ENCODE data around the gene TBC1D8. TPM values are rescaled to one million over a fixed set of nuclear protein-coding genes. Genes with fewer than 3 reads are reported as not detected.
A peak's percentile ranks its signal among the peaks of the same experiment; 100 is the strongest.
"Not testable (repeated sequence)": the region's sequence is repeated elsewhere in the genome, so short reads cannot be mapped to it uniquely, and the experiment has no call there.

Gene TBC1D8
- total RNA-seq, 1 donor from 2014 or later = 47.8 TPM

DNA sequence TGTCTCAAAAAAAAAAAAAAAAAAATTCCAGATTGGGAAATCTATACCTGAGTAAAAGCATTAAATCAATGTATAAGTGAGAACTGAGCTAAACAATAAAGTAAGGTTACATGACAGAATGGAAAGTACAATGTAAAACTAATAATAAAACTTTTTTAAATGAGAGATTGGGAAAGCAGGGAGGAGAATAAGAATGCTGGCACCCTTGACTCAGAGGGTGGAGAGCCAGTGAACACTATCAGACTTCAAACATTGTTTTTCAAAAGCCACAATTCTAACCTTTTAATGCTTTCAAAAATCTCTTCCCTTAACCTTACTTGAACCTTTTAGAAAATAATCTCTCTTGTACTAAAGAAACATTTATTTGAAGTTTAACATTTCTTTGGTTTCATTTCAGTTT is 63.5 kb downstream of the TBC1D8 start:
- ATAC-seq (no peak), DNase-seq (no peak)
- intact Hi-C loops (cut with micrococcal nuclease) = no loop called here

DNA sequence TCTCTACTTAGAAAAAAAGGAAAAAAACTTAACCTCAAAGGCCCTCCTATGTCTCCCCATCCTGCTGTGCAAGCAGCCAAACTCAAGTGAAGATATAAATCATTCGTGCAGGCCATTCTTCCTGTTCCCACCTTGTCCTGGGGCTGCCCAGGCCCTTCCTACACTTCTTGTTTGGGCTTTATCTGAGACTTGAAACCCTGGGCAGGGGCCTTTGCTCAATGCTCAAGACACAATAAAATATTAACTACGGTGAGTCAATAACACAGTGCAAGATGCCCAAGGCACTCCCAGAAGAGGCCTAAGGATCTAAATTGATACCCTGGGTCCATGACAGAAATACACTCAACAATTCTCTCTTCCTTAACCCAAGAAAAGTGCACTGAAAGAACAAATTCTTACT is 67.6 kb downstream of the TBC1D8 start:
- intact Hi-C loops (cut with micrococcal nuclease) = no loop called here
- DNase-seq (no peak), ATAC-seq (no peak)

DNA sequence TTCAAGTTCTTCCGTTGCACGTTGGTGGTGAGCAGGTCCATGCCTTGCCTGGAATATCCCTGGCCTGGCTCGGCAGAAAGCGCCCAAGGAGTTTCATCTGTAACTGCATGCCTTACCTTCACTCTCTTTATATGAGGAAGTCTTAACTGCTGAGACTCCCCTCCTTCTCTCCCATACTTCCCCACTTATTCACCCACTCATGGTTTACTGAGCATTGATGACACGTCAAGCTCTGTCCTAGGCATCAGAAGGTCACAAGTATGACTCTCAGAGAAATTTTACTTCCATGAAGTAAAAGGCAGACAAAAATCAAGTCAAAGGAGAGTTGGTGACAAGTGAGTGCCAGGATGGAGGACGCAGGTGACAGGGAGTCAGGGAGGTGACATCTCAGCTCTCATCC is 68.2 kb downstream of the TBC1D8 start:
- no peak for DNase-seq
- no peak for ATAC-seq

DNA sequence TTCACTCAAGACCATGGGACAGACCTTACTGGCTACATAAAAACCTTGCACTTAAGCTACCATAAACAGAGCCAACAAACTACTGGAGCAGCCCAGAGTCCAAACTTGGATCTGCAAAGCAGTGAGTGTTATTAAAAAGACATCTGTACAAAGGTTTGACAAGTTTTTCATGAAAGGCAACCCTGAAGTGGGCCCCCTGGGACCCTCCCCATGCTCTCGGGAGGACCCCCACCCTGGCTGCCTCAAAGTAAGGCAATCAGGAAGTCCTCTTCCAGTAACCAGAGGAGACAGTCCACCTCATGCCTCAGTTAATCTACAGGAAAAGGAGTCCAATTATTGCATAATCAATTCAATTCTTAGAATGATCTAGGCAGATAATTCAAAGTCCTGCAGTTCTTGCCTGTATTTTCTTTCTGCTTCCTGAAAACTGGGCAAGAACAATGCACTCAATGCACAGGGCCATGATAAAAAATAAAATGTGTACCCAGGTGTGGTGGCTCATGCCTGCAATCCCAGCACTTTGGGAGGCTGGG is 69.7 kb downstream of the TBC1D8 start:
- intact Hi-C loops (cut with micrococcal nuclease) = no loop called here
- ATAC-seq = no peak
- no peak for DNase-seq

More for the DNA sequence above, 68.2 kb downstream of the TBC1D8 start:
- intact Hi-C loops (cut with micrococcal nuclease) = no loop called here

DNA sequence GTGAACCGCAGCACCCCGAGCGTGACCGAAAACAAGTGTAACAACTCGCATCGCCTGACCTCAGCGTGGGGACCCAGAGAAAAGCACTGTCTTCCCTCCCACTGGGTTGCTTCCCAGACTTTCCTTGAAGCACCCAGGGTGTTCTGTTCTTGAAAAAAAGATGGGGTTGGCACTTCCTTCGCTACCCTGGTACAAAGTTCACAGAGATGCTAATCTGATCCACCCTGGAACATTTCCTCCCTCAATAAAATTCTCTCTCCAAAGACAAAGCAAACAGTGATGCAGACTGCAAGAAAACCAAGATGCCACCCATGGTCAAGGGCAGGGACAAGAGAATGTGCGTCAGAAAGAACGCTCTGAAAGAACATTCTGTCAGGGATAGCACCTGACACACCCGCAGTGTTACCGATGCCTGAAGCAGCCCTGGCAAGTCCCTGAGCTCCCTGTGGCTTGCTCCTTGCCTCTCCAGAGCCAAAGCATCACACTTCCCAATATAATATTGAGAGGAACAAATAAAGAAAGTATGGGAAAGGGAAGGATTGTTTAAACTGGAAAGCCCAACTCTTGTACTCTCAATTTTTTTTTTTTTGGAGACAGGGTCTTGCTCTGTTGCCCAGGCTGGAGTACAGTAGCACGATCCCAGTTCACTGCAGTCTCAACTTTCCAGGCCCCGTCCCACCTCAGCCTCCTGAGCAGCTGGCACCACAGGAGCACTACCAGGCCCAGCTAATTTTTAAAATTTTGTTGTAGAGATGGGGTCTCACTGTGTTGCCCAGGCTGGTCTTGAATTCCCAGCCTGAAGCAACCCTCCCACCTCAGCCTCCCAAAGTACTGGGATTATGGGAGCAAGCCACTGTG is 70.7 kb downstream of the TBC1D8 start:
- no peak for DNase-seq
- intact Hi-C loops (cut with micrococcal nuclease) = no loop called here
- peak; percentile 26 for ATAC-seq

DNA sequence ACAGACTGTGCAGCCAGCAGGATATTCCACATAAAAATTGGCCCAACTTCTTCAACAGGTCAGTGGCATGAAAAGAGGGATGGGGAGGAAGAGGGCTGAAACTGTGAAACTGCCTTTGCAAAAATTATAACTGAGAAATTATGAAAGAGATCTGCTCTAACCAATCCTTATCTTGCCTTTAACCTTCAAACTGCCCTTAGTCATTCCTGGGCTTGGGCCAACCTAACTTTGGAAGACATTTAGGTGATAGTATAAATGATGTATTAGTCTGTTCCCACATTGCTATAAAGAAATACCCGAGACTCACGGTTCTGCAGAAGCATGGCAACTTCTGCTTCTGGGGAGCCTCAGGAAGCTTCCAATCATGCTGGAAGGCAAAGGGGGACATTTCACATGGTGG is 74.6 kb downstream of the TBC1D8 start:
- no peak for DNase-seq
- peak; percentile 73 for ATAC-seq
- intact Hi-C loops (cut with micrococcal nuclease) = no loop called here

DNA sequence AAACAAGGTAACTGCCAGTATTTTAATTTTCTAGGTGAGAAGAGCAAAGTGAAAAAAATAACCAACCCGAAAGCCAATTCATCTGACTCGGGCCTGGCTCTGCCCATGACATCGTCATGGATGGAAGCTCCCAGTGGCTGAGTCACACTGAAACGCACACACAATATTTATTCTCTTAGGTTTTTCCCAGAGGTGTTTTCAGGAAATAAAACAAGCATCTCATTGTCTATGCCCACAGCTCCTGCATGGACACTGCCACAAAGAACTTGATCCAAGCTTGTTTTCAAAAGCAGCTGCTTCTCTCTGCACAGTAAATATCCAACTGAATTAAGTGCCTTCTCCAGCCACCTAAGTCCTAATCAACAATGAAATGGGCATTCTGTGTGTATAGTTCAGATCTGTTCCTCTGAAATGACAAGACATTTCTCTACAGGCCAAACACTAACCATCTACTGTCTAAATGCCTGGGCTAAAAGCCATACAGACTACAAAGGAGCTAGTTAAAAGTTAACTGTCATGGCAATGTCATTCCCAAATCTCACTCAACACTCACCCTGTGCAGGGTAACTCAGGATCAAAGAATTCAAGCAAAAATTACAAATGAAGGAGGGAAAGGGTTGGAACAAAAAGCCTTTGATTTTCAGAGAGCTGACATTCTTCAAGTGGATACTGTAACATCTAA is 86.2 kb downstream of the TBC1D8 start:
- intact Hi-C loops (cut with micrococcal nuclease) = no loop called here
- DNase-seq = no peak
- ATAC-seq = peak; percentile 36

DNA sequence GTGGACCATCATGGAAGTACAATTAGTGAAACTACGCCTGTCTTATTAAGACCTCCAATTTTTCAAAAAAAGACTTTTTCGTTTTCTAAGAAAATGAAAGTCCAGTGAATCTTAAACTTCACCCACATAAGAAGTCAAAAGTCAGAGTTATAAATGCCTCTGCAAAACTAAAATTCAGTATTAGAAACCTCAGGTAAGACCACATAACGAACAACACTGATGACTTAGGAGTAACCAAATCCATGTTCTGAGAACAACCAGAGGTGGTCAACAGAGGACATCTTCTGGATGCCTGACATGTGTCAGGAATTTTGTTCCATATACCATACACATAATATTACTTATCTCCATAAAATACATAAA is 86.7 kb downstream of the TBC1D8 start:
- no peak for ATAC-seq
- intact Hi-C loops (cut with micrococcal nuclease) = no loop called here
- DNase-seq = no peak

DNA sequence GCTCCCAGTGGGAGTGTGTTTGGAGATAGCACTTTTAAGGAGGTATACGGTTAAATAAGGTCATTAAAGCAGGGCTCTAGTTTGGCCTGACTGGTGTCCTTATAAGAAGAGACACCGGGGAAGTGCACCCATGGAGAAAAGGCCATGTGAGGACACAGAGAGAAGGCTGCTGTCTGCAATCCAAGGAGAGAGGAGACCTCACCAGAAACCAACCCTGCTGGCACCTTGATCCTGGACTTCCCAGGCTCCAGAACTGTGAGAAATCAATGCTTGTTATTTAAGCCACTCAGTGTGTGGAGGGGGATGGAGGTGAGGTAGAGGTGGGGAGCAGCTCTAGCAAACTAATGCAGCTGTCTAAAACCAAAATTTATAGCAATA is 87.1 kb downstream of the TBC1D8 start:
- peak; percentile 11 for ATAC-seq
- no peak for DNase-seq

DNA sequence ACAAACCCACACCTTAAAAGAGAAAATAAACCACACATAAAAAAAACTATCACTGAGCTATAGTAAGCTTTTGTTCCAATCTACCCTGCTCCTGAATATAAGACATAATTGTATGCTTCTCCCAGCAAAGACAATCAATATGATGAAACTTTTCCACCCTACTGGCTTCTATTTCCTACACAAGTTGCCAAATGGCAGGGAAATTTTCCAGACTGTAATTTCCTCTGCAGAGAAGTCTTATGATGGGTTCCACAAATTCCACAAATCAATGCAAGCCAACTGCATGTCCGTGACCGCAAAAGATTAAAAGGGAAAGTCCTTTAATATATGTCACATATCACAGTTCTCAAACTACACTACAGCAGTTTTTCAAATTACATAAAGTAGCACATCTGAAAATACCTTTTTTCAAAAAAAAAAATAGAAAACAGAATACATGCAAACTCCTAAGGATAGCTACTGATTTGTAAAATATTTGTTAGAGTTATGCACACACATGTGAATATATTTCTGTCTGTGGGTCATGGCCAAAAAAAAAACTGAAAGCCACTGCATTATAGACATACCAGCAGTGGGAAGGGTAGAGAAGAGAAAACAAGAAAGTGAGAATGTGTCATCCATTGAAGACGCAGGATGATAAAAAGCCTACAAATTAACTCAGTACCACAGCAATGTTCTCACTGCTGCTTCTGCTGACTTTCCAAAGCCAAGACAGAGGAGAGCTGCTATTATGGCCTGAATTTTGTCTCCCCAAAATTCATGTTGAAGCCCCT is 87.6 kb downstream of the TBC1D8 start:
- intact Hi-C loops (cut with micrococcal nuclease) = no loop called here
- ATAC-seq = peak; percentile 28
- no peak for DNase-seq

More for the DNA sequence above, 87.1 kb downstream of the TBC1D8 start:
- intact Hi-C loops (cut with micrococcal nuclease) = no loop called here

DNA sequence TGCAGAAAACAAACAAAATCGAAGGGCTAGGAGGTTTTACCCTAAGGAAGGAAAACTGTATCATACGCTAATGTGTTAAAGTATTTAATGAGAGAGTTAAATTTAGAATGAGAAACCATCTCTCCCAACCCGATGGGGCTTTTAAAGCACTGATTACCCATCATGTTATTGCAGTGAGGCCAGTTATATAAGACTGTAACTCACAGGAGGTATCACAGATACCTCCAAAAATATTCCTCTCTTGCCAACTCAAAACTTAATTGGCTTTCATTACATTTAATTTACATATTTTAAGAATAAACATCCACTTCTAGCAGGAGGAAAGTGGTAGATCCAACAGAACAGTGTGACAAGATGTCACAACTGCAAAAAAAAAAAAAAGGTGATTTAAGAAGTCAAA is 92.8 kb downstream of the TBC1D8 start:
- no peak for ATAC-seq
- no peak for DNase-seq
- intact Hi-C loops (cut with micrococcal nuclease) = no loop called here

DNA sequence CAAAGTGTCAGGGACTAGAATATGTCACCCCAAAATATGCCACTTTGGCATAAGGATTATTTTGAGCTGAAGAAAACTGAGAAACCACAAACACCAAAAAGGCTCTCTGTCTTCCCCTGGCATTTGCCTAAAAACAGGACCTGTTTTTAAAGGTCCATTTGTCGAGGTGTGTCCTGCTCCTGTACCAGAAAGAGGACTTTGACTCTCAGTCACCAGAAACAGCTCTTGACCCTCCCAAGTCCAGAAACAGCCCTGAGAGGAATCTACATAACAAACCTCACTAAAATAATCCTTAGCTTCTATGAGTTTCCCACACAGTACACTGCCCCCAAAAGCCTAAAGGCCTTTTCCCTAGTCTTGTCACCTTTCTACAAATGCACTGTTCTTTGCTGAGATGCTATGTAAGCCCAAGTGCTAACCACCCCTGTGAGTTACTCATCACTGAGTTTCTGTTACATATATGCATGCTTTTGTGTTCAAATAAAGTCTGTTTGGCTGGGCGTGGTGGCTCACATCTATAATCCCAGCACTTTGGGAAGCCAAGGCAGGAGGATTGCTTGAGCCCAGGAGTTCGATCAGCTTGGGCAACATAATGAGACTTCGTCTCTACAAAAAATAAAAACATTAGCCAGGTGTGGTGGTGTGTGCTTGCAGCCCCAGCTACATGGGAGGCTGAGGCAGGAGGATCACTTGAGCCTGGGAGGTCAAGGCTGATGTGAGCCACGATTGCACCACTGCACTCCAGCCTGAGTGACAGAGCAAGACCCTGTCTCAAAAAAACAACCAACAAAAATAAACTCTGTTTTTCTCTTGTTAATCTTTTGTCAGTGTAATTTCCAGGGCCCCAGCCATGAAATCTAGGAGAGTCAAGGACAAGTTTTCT is 93.9 kb downstream of the TBC1D8 start:
- intact Hi-C loops (cut with micrococcal nuclease) = no loop called here
- DNase-seq (no peak), ATAC-seq (no peak)

DNA sequence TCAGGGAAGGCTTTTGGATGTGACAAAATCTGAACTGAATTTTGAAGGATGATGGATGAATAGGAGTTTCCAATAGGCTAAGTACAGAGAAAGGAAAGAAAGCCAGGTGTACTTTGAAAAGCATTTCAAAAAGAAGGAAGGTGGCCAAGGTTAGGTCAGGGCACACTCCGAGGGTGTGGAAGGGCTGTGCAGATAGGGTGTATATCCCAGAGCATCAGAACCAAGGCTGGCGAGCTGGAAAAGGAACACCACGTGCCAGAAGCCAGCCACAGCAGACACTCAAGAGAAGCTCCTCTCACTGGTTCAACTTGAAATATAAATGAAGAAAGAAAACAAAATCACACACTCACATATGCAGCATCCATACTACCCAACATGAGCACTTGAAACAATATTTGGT is 98.1 kb downstream of the TBC1D8 start:
- intact Hi-C loops (cut with micrococcal nuclease) = no loop called here
- ATAC-seq (peak; percentile 77), DNase-seq (no peak)

DNA sequence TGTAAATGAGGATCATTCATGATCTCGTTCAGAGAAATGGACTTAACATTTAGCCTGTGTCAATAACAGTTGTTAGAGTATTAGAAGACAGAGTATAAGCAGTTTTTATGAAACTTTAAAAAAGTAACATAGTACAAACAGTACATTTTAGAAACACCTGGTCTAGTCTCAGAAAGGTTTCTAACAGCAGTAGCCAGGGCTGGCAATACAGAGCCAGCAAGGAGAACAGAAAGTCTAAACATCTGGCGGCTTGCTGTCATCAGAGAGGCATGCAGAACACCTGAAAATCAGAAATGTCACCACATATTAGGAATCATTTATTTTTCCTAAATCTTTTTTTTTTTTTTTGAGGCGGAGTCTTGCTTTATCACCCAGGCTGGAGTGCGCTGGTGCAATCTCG is 99.0 kb downstream of the TBC1D8 start:
- ATAC-seq = no peak
- DNase-seq = no peak
- intact Hi-C loops (cut with micrococcal nuclease) = no loop called here

DNA sequence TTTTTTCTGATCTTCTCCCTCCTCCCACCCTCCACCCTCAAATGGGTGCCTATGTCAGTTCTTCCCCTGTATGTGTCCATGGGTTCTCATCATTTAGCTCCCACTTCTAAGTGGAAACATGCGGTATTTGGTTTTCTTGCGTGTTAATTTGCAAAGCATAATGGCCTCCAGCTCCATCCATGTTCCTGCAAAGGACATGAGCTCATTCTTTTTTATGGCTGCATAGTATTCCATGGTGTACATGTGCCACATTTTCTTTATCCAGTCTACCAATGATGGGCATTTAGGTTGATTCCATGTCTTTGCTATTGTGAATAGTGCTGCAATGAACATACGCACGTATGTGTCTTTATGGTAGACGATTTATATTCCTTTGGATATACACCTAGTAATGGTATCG is 100.3 kb downstream of the TBC1D8 start:
- ATAC-seq = not testable (repeated sequence)

DNA sequence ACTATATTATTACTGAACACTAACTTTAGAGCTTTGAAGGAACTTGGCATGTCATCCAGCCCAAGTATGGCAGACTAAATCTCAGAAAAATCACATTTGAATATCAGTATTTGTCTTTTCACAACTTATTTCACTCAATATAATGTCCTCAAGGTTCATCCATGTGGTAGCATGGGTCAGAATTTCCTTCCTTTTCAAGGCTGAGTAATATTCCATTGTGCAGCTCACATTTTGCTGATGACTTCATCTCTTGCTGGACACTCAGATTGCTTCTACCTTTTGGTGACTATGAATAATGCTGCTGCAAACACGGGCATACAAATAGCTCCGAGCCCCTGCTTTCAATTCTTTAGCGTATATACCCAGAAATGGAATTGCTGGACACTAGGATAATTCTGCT is 102.4 kb downstream of the TBC1D8 start:
- DNase-seq (no peak), ATAC-seq (no peak)
- intact Hi-C loops (cut with micrococcal nuclease) = no loop called here

More for the DNA sequence above, 100.3 kb downstream of the TBC1D8 start:
- intact Hi-C loops (cut with micrococcal nuclease); DNase-seq: not testable (repeated sequence)

DNA sequence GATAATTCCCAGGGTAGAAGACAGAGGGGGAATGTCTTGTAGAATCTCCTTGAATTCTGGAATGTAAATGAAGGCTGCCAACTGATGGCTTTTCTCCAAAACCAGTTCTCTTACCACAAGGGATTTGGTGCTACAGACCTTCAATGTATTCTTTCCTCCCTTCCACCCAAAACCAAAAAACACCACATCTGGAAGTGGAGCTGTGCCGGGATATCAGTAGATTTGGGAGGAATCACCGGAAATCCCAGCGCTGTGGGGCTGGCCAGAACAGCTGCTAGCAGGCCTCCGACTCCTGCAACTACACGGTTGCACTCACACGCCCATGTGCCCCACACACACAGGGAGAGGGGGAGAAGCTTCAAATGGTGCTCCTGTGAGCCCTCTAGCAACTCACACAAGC is 103.4 kb downstream of the TBC1D8 start:
- ATAC-seq (peak; percentile 85), DNase-seq (peak; percentile 73)
- intact Hi-C loops (cut with micrococcal nuclease) = no loop called here

DNA sequence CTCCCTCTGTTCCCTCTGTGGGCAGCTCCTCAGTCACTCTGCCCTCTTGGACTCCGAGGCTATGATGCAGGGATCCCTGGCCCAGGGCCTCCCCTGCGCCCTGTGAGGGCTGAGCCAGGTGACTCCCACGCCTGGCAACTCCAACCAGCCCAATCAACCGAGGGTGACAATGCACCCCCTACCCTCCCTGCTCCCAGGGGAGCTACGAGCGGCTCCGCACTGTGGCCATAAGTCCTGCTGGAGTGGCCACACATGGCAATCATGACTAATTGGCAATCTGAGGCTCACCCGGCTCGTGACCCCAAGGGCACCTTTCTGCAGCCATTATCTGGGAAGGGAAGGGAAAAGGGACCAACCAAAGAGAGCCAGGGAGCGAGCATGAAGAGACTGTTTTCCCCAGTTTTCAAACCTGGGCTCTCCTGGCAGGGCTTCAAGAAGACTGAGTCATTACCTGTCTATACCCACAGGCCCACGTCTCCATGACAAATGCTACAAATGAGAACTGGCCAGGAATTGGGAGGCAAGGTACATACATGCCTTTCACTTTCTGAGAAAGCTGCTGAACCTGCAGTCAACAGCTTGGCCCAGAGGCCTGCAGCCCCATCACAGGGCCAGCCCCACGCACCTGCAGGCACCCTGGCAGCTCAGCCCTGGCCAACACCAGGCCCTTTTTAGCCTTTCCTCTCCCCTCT is 104.0 kb downstream of the TBC1D8 start:
- no peak for DNase-seq
- intact Hi-C loops (cut with micrococcal nuclease) = no loop called here
- ATAC-seq = peak; percentile 22
